Inflammatory macrophage treated with lipopolysaccharide for 1 hour (primary cell): Measurements from ENCODE around the gene DUSP2.

ENCODE experiments used
- DNase-seq, 2 donors: peaks; one replicate each; pipeline ENCODE4 v3.0.0-alpha.2; 2020 to 2022

Gene DUSP2

DNA sequence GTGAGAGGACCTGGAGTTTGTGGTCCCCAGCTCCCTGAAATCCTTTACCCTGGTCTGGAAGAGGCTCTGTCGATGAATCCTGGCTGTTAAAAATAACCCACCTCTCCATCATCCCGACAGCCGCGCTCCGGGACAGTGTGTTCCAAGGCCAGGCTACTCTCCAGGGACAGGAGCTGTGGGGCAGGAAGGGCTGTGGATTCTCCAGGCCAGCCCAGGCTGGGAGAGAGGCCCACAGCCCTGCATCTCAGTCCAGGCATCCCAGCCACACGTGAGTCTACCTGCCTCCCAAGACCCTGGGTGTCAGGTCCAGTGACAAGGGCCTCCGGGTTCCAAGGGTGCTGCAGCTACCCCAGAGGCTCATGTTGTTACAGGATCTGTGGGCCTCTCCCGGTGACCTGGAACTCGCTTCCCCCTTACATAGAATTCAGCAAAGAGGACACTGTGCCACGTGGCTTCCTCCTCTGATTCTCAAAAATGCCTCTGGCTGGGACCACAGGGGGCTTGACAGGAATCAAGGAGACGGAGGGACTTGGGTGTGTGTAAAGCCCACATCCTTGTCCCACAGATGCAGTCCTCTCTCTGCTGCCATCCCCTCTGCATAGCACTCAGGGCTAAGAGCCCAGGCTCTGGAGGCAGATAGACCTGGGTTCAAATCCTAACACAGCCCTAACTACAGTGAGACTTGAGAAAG is 46.2 kb downstream of the DUSP2 start:
- no peak for DNase-seq

DNA sequence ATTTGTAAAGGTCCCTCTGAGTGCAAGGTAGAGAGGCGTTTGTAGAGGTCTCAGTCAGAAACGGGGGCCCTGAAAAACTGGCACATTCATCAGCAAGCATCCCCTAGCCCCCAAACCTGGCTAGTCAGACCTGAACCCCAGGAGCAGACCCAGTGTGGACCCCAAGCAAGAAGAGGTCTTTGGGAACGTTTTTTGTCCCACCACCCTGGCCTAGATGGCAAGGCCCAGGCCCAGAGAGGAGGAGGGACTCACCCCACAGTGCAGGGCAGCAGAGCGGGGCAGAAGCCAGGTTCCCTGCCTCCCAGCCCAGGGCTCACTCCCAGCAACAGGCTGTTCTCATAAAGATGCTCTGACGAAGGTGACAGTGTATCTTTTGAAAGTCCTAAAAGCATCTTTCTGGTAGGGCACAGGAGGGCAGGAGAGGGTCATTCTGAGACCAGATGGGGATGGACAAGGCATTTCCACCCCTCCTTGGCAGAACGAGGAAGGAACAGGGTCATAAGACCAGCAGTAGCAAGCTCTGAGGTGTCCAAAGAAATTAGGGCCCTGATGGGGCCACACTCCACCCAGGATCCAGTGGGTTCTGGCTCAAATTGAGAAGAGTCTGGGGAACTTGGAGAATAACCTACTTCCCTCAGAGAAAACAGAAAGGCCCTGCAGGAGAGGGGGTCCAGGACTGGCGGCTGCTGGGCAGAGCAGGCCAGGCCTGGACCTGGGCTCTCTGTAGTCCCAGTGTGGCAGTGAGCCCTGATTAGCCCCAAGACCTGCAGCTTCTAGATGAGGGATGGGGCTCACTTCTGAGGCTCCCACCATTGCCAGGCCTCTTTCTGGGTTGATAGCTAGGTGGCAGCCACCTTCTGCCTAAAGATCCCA is 47.1 kb downstream of the DUSP2 start:
- no peak for DNase-seq

DNA sequence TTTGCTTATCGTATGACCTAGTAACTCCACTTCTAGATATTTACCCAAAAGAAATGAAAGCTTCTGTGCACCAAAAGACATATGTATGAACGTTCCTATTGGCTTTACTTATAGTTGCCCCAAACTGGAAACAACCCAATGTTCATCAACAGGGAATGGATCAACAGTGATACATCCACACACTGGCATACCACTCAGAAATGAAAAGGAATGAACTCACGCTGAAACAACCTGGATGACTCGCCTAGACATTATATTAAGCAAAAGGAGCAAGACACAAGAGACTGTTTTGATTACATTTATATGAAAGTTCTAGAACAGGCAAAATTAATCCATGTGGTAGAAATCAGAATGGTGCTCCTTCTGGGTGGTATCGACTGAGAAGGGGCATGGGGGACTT is 47.8 kb downstream of the DUSP2 start:
- no peak for DNase-seq

DNA sequence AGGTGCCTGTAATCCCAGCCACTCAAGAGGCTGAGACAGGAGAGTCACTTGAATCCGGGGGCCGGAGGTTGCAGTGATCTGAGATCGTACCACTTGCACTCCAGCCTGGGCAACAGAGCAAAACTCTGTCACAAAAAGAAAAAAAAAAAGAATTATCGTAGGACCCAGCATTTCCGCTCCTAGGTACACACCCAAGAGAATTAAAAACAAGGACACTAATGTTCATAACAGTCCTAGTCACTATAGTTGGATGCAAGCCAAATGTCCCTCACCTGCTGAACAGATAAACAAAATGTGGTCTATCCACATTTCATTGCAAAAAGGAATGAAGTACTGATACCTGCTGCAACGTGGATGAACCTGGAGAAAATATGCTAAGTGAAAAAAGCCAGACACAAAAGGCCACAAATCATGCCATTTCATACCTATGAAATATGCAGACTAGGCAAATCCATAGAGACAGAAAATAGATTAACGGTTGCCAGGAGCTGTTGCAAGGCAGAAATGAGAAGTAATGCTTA is 50.1 kb downstream of the DUSP2 start:
- DNase-seq = no peak

DNA sequence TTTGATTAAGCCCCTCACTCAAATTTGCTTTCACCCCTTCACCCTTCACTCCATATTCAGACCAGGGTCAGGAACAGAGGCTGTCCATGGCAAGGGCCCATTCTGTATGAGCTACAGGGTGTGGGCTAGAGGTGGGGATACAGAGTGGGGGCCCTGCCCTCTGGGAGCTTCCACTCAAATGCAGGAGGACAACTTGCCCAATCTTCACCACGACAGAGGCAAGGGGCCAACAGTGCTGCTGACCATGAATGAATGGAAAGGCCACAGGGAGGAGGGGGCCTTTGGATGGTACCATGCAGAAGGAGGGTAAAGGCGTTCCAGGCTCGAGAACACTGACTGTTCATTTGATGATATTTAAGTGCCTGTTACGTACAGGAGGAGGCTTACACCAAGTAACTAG is 51.7 kb downstream of the DUSP2 start:
- DNase-seq = no peak
